Measurements from ENCODE around the gene PLA2G15.

DNA sequence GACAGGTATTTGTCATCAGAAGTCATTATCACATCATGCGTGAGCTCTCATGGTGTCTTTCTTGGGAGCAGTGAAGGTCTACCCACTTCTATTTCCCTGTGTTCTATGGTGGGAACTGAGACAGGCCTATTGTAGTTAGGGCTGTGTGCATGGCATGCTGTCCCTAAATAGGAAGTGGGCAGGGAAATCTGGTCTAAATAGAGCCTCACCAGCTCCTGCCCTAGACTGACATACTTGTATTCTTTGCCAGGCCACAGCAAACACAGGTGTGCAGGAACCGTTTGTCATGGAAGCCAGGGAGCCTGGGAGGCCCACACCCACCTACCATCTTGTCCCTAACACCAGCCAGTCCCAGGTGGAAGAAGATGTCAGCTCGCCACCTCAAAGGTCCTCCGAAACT lies 29.3 kb downstream of the PLA2G15 start:
- no peak for TF ChIP-seq POLR2AphosphoS5 (IDR thresholded peaks at IDR 0.05; ENCODE audit: low read depth, low read length)
- no peak for TF ChIP-seq SIN3A (IDR thresholded peaks at IDR 0.05; ENCODE audit: borderline replicate concordance, insufficient read depth, low read length)
